ENCODE measurements around the gene ZBTB25. TPM values are rescaled to one million over a fixed set of nuclear protein-coding genes. Genes with fewer than 3 reads are reported as not detected.

Gene ZBTB25
- total RNA-seq, 1 donor from 2014 or later, result 2.9 TPM

GRCh38 chr14:64423987-64424386 is 79.7 kb downstream of the ZBTB25 start:
- TF ChIP-seq CTCF (IDR thresholded peaks at IDR 0.05), result no peak
- no peaks in the 10 kb centered on the region for H3K27me3 ChIP-seq
- intact Hi-C loops (cut with DNase I), result no loop called here
- no peaks in the 10 kb centered on the region for H3K4me1 ChIP-seq
- H3K4me3 ChIP-seq, result no peak overlapping the region
- no peak overlapping the region for H3K27ac ChIP-seq
- DNase-seq (ENCODE audit: low spot score in 2 of 2), result no peak
- peaks cover 38 to 84% of the 10 kb centered on the region in 2 donors for H3K36me3 ChIP-seq
- no peaks in the 10 kb centered on the region for H3K9me3 ChIP-seq

- intact Hi-C loops (cut with DNase I), result no loop called here
- Histone ChIP-seq H3K9me3 (no peaks in the 10 kb centered on the region), H3K36me3 (peaks cover 42 to 81% of the 10 kb centered on the region in 2 donors)
Measured at GRCh38 chr14:64422756-64423155, 80.9 kb downstream of the ZBTB25 start.

GRCh38 chr14:64422005-64422404 is 81.6 kb downstream of the ZBTB25 start:
- no peaks in the 10 kb centered on the region for H3K9me3 ChIP-seq
- H3K27ac ChIP-seq, result no peak overlapping the region
- DNase-seq (ENCODE audit: low spot score in 2 of 2), result no peak
- H3K36me3 ChIP-seq, result peaks cover 42 to 80% of the 10 kb centered on the region in 2 donors
- intact Hi-C loops (cut with DNase I), result no loop called here
- no peak for TF ChIP-seq CTCF (IDR thresholded peaks at IDR 0.05)
- H3K4me3 ChIP-seq, result no peak overlapping the region
- no peaks in the 10 kb centered on the region for H3K27me3 ChIP-seq
- H3K4me1 ChIP-seq, result no peaks in the 10 kb centered on the region

More at GRCh38 chr14:64422756-64423155, 80.9 kb downstream of the ZBTB25 start:
- Histone ChIP-seq H3K4me1 (no peaks in the 10 kb centered on the region), H3K27ac (no peak overlapping the region), H3K27me3 (no peaks in the 10 kb centered on the region), H3K4me3 (no peak overlapping the region)
- DNase-seq (ENCODE audit: low spot score in 2 of 2), result no peak
- TF ChIP-seq CTCF (IDR thresholded peaks at IDR 0.05), result no peak

GRCh38 chr14:64421166-64421565 is 82.5 kb downstream of the ZBTB25 start:
- intact Hi-C loops (cut with DNase I), result no loop called here
- no peak overlapping the region for H3K27ac ChIP-seq
- TF ChIP-seq CTCF (IDR thresholded peaks at IDR 0.05), result no peak
- H3K4me3 ChIP-seq, result no peak overlapping the region
- no peaks in the 10 kb centered on the region for H3K9me3 ChIP-seq
- DNase-seq (ENCODE audit: low spot score in 2 of 2), result no peak
- H3K4me1 ChIP-seq, result no peaks in the 10 kb centered on the region
- H3K27me3 ChIP-seq, result no peaks in the 10 kb centered on the region
- peaks cover 43 to 80% of the 10 kb centered on the region in 2 donors for H3K36me3 ChIP-seq

GRCh38 chr14:64419003-64419402 is 84.6 kb downstream of the ZBTB25 start:
- TF ChIP-seq CTCF (IDR thresholded peaks at IDR 0.05), result no peak

GRCh38 chr14:64417771-64418125 is 85.9 kb downstream of the ZBTB25 start:
- intact Hi-C loops (cut with DNase I), result no loop called here
- H3K27me3 ChIP-seq, result no peaks in the 10 kb centered on the region
- H3K4me3 ChIP-seq, result no peak overlapping the region
- H3K4me1 ChIP-seq, result no peaks in the 10 kb centered on the region
- H3K9me3 ChIP-seq, result no peaks in the 10 kb centered on the region
- peaks cover 42 to 86% of the 10 kb centered on the region in 2 donors for H3K36me3 ChIP-seq
- no peak overlapping the region for H3K27ac ChIP-seq
- no peak for DNase-seq (ENCODE audit: low spot score in 2 of 2)
- TF ChIP-seq CTCF (IDR thresholded peaks at IDR 0.05), result no peak

More at GRCh38 chr14:64419003-64419402, 84.6 kb downstream of the ZBTB25 start:
- Histone ChIP-seq H3K4me3 (no peak overlapping the region), H3K27me3 (no peaks in the 10 kb centered on the region), H3K9me3 (no peaks in the 10 kb centered on the region), H3K4me1 (no peaks in the 10 kb centered on the region), H3K36me3 (peaks cover 40 to 81% of the 10 kb centered on the region in 2 donors), H3K27ac (no peak overlapping the region)
- DNase-seq (ENCODE audit: low spot score in 2 of 2), result no peak
- intact Hi-C loops (cut with DNase I), result no loop called here

Data from ascending aorta (tissue), 2 donors.